Smooth muscle cell of the umbilical artery (primary cell): Measurements from ENCODE around the gene CCDC69. TPM values are rescaled to one million over a fixed set of nuclear protein-coding genes. Genes with fewer than 3 reads are reported as not detected.

Experiments
- total RNA-seq: library from RNA; depleted of rRNA; stranded (reverse); fragments of >200 nt; gene quantifications from 2 replicates; pipeline ENCODE4 v1.2.3, GENCODE V29; 2014

The CCDC69 gene
- 2.0 and 2.7 TPM in 2 replicates for total RNA-seq

GRCh38 chr5:151223447-151224264, at the start of gene CCDC69:
Gene CCDC69 (minus strand): TSS chr5:151224092. CDS start chr5:151223970, 122 bp downstream.

GRCh38 chr5:151252762-151253604, 29.1 kb upstream of the CCDC69 start, which contains the start of gene GM2A:
Gene GM2A (plus strand): TSS chr5:151253185. CDS start chr5:151253217, 32 bp downstream.

GRCh38 chr5:151157426-151158286, 66.2 kb downstream of the CCDC69 start, which contains the start of gene ANXA6:
Gene ANXA6 (minus strand): TSS chr5:151157779. CDS start chr5:151147901, 9,878 bp downstream.

Other genes with a start within 250 kb of the CCDC69 start
- gene GPX3, start 203.5 kb downstream of the CCDC69 start, total RNA-seq: 1.1 and 1.2 TPM in 2 replicates
- 119 and 190 TPM in 2 replicates for gene TNIP1, start 143.1 kb downstream of the CCDC69 start, total RNA-seq
- gene ANXA6, start 66.3 kb downstream of the CCDC69 start, total RNA-seq: 489 and 635 TPM in 2 replicates
- gene GM2A, start 29.1 kb upstream of the CCDC69 start, total RNA-seq: 17.8 and 21.1 TPM in 2 replicates
- not detected in 2 replicates for gene SLC36A3, start 79.7 kb upstream of the CCDC69 start, total RNA-seq
- gene SLC36A2, start 123.5 kb upstream of the CCDC69 start, total RNA-seq: not detected in 2 replicates
- gene SLC36A1, start 223.5 kb upstream of the CCDC69 start, total RNA-seq: 6.2 and 8.7 TPM in 2 replicates